ENCODE results near the gene PRKG1.

DNA sequence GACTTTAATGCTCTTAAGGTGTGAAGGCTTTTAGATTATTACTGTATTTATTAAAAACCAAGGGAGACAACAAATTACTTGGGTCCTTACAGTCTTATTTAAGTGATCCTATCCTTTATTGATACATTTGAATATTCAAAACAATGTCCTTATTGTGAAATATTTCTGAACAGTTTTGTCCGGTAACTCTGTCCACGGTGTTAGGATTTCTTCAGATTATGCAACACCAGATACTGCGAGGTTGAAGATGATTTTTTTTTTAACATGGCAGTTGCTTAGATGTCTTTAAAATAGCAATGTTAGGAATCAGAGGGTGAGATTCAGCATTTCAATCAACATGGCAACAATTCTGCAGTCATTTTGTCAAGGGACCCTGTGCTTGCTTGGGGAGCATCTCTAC, 448.6 kb downstream of the PRKG1 start:
- no peak for TF ChIP-seq POLR2AphosphoS5 (IDR thresholded peaks at IDR 0.05; ENCODE audit: low read depth, low read length)
- TF ChIP-seq, protein P1, sequence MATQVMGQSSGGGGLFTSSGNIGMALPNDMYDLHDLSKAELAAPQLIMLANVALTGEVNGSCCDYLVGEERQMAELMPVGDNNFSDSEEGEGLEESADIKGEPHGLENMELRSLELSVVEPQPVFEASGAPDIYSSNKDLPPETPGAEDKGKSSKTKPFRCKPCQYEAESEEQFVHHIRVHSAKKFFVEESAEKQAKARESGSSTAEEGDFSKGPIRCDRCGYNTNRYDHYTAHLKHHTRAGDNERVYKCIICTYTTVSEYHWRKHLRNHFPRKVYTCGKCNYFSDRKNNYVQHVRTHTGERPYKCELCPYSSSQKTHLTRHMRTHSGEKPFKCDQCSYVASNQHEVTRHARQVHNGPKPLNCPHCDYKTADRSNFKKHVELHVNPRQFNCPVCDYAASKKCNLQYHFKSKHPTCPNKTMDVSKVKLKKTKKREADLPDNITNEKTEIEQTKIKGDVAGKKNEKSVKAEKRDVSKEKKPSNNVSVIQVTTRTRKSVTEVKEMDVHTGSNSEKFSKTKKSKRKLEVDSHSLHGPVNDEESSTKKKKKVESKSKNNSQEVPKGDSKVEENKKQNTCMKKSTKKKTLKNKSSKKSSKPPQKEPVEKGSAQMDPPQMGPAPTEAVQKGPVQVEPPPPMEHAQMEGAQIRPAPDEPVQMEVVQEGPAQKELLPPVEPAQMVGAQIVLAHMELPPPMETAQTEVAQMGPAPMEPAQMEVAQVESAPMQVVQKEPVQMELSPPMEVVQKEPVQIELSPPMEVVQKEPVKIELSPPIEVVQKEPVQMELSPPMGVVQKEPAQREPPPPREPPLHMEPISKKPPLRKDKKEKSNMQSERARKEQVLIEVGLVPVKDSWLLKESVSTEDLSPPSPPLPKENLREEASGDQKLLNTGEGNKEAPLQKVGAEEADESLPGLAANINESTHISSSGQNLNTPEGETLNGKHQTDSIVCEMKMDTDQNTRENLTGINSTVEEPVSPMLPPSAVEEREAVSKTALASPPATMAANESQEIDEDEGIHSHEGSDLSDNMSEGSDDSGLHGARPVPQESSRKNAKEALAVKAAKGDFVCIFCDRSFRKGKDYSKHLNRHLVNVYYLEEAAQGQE (IDR thresholded peaks at IDR 0.05; ENCODE audit: insufficient read depth in 1 of 2, low read depth in 2 of 2, low read length in 2 of 2): no peak
- TF ChIP-seq FOXP2 (optimal IDR thresholded peaks at IDR 0.05; ENCODE audit: borderline replicate concordance, extremely low read depth, extremely low read length, insufficient read depth): no peak
- no peak for TF ChIP-seq SIN3A (IDR thresholded peaks at IDR 0.05; ENCODE audit: borderline replicate concordance, insufficient read depth, low read length)
- no peak for TF ChIP-seq TAF1 (IDR thresholded peaks at IDR 0.05; ENCODE audit: borderline replicate concordance, insufficient read depth, low read length)
